UCSD-AML1 (cell line): ENCODE measurements around the gene TMEM201.
"Not testable (repeated sequence)": the region's sequence is repeated elsewhere in the genome, so short reads cannot be mapped to it uniquely, and the experiment has no call there.

Experiments used
- DNase-seq: peaks from one replicate; lab custom pipeline; 2025; ENCODE audit not compliant: unreplicated experiment; lab: John Stamatoyannopoulos, UW

Gene TMEM201

GRCh38 chr1:9615316-9616063 lies 26.8 kb downstream of the TMEM201 start:
- DNase-seq: peak; percentile 63

GRCh38 chr1:9618909-9619679 lies 30.4 kb downstream of the TMEM201 start:
- DNase-seq: no peak

- no peak for DNase-seq
These were observed 32.3 kb downstream of the TMEM201 start for GRCh38 chr1:9621032-9621431.

- DNase-seq: no peak
These were observed 35.4 kb downstream of the TMEM201 start for GRCh38 chr1:9624081-9624480.

- DNase-seq: not testable (repeated sequence)
These were observed 36.3 kb downstream of the TMEM201 start for GRCh38 chr1:9625030-9625429.

GRCh38 chr1:9626201-9626608 lies 37.5 kb downstream of the TMEM201 start:
- DNase-seq: peak; percentile 20

- no peak for DNase-seq
These were observed 40.1 kb downstream of the TMEM201 start for GRCh38 chr1:9628541-9629444.

GRCh38 chr1:9629445-9630201 lies 40.9 kb downstream of the TMEM201 start:
- peak; percentile 76 for DNase-seq

- DNase-seq: no peak
These were observed 41.8 kb downstream of the TMEM201 start for GRCh38 chr1:9630331-9631111.

GRCh38 chr1:9631613-9632012 lies 42.9 kb downstream of the TMEM201 start:
- no peak for DNase-seq

- no peak for DNase-seq
These were observed 44.8 kb downstream of the TMEM201 start for GRCh38 chr1:9633493-9633892.

GRCh38 chr1:9634582-9634981 lies 45.9 kb downstream of the TMEM201 start:
- DNase-seq: no peak

- no peak for DNase-seq
These were observed 50.5 kb downstream of the TMEM201 start for GRCh38 chr1:9639227-9639626.

GRCh38 chr1:9643351-9644256 lies 54.9 kb downstream of the TMEM201 start:
- DNase-seq: peak; percentile 42

GRCh38 chr1:9646037-9646436 lies 57.3 kb downstream of the TMEM201 start:
- DNase-seq: no peak

GRCh38 chr1:9648171-9648570 lies 59.5 kb downstream of the TMEM201 start:
- DNase-seq: no peak

- DNase-seq: no peak
These were observed 61.1 kb downstream of the TMEM201 start for GRCh38 chr1:9649769-9650168.

GRCh38 chr1:9651220-9651564 lies 62.5 kb downstream of the TMEM201 start:
- no peak for DNase-seq
